ENCODE measurements around the gene MAP2K1.
"Not testable (repeated sequence)": the region's sequence is repeated elsewhere in the genome, so short reads cannot be mapped to it uniquely, and the experiment has no call there.

Gene MAP2K1

GRCh38 chr15:66389098-66389858 lies 2.6 kb downstream of the MAP2K1 start:
- peaks cover 9% of the 10 kb centered on the region for H3K79me1 ChIP-seq (replicated peaks; ENCODE audit: low read length, poor library complexity, severe bottlenecking)
- peaks cover 6% of the 10 kb centered on the region for H3K4me1 ChIP-seq (ENCODE audit: control insufficient read depth, insufficient read depth, low read depth, low read length)
- H3K23ac ChIP-seq (ENCODE audit: low read length in 2 of 2), result no peak overlapping the region
- 98% methylated on average over 8 of the region's 14 CpGs for WGBS
- no peak overlapping the region for H3K4me2 ChIP-seq (ENCODE audit: low read length, poor library complexity, severe bottlenecking)
- H2AK5ac ChIP-seq (ENCODE audit: low read length, severe bottlenecking), result no peak overlapping the region
- no peaks in the 10 kb centered on the region for H3K9me3 ChIP-seq (ENCODE audit: control insufficient read depth, low read length)
- no peaks in the 10 kb centered on the region for H3K27me3 ChIP-seq (ENCODE audit: control insufficient read depth in 1 of 2, insufficient read depth in 1 of 2, low read length in 2 of 2)
- H2BK12ac ChIP-seq (ENCODE audit: low read length in 2 of 2), result no peak overlapping the region
- H3K4ac ChIP-seq (ENCODE audit: low read depth in 1 of 2, low read length in 2 of 2), result no peak overlapping the region
- no peak overlapping the region for H3K4me3 ChIP-seq (ENCODE audit: insufficient read depth in 1 of 2, low read depth in 1 of 2, low read length in 2 of 2)
- peaks cover 0 to 8% of the 10 kb centered on the region in 2 experiments for H3K36me3 ChIP-seq (ENCODE audit: control insufficient read depth in 1 of 2, insufficient read depth in 2 of 2, low read depth in 1 of 2, low read length in 2 of 2)
- no peak overlapping the region for H4K91ac ChIP-seq (ENCODE audit: low read length)
- H2BK15ac ChIP-seq (ENCODE audit: low read depth, poor library complexity, severe bottlenecking), result no peak overlapping the region
- H2BK5ac ChIP-seq (ENCODE audit: low read depth, low read length, poor library complexity, severe bottlenecking), result no peak overlapping the region
- no peak overlapping the region for H2BK120ac ChIP-seq (ENCODE audit: low read depth, low read length)
- no peak overlapping the region for H3K14ac ChIP-seq (ENCODE audit: low read length in 2 of 2)
- no peak for DNase-seq
- H3K18ac ChIP-seq (ENCODE audit: low read depth in 1 of 2, low read length in 2 of 2), result no peak overlapping the region
- no peak overlapping the region for H3K27ac ChIP-seq (ENCODE audit: low read length, poor library complexity, severe bottlenecking)
- no peak overlapping the region for H4K8ac ChIP-seq (ENCODE audit: low read length)
- H2AFZ ChIP-seq (ENCODE audit: low read depth, low read length), result no peak overlapping the region
- no peak overlapping the region for H3K9ac ChIP-seq (ENCODE audit: low read length)

- Histone ChIP-seq H3K4me3 (ENCODE audit: insufficient read depth in 1 of 2, low read depth in 1 of 2, low read length in 2 of 2) (no peak overlapping the region), H2AK5ac (ENCODE audit: low read length, severe bottlenecking) (no peak overlapping the region), H3K18ac (ENCODE audit: low read depth in 1 of 2, low read length in 2 of 2) (no peak overlapping the region), H3K4ac (ENCODE audit: low read depth in 1 of 2, low read length in 2 of 2) (no peak overlapping the region), H2BK12ac (ENCODE audit: low read length in 2 of 2) (no peak overlapping the region), H2AFZ (ENCODE audit: low read depth, low read length) (no peak overlapping the region), H3K14ac (ENCODE audit: low read length in 2 of 2) (no peak overlapping the region), H3K4me2 (ENCODE audit: low read length, poor library complexity, severe bottlenecking) (no peak overlapping the region), H3K9ac (ENCODE audit: low read length) (no peak overlapping the region), H3K79me1 (replicated peaks; ENCODE audit: low read length, poor library complexity, severe bottlenecking) (peaks cover 9% of the 10 kb centered on the region), H4K91ac (ENCODE audit: low read length) (no peak overlapping the region), H2BK15ac (ENCODE audit: low read depth, poor library complexity, severe bottlenecking) (no peak overlapping the region), H3K36me3 (ENCODE audit: control insufficient read depth in 1 of 2, insufficient read depth in 2 of 2, low read depth in 1 of 2, low read length in 2 of 2) (peaks cover 0 to 12% of the 10 kb centered on the region in 2 experiments), H3K9me3 (ENCODE audit: control insufficient read depth, low read length) (no peaks in the 10 kb centered on the region), H3K23ac (ENCODE audit: low read length in 2 of 2) (no peak overlapping the region), H2BK120ac (ENCODE audit: low read depth, low read length) (no peak overlapping the region), H2BK5ac (ENCODE audit: low read depth, low read length, poor library complexity, severe bottlenecking) (no peak overlapping the region), H3K27ac (ENCODE audit: low read length, poor library complexity, severe bottlenecking) (no peak overlapping the region), H4K8ac (ENCODE audit: low read length) (no peak overlapping the region), H3K27me3 (ENCODE audit: control insufficient read depth in 1 of 2, insufficient read depth in 1 of 2, low read length in 2 of 2) (no peaks in the 10 kb centered on the region), H3K4me1 (ENCODE audit: control insufficient read depth, insufficient read depth, low read depth, low read length) (peaks cover 6% of the 10 kb centered on the region)
- no peak for DNase-seq
Measured at GRCh38 chr15:66389859-66390381, 3.2 kb downstream of the MAP2K1 start.

DNA sequence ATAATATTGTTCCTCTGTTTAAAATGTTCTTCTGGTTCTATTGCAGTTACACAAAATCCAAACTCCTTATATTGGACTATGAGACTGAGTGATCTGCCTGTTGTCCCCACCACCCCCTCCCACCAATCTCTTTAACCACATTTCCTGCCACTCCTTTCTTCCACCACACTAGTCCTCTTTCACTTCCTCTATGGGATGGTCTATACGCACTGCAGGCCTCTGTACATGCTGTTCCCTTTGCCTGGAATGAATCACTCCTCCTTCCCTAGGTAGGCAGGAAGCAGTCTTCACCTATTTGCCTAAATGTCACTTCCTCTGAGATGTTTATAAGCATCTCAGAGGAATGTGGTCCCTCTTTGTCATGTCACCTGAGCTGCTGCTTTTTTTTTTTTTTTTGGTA lies 4.0 kb downstream of the MAP2K1 start:
- Histone ChIP-seq H2BK120ac (ENCODE audit: low read depth, low read length) (no peak overlapping the region), H3K4ac (ENCODE audit: low read depth in 1 of 2, low read length in 2 of 2) (no peak overlapping the region), H3K9me3 (ENCODE audit: control insufficient read depth, low read length) (no peaks in the 10 kb centered on the region), H3K4me2 (ENCODE audit: low read length, poor library complexity, severe bottlenecking) (no peak overlapping the region), H2AK5ac (ENCODE audit: low read length, severe bottlenecking) (no peak overlapping the region), H3K18ac (ENCODE audit: low read depth in 1 of 2, low read length in 2 of 2) (no peak overlapping the region), H2AFZ (ENCODE audit: low read depth, low read length) (no peak overlapping the region), H3K79me1 (replicated peaks; ENCODE audit: low read length, poor library complexity, severe bottlenecking) (peaks cover 9% of the 10 kb centered on the region), H3K9ac (ENCODE audit: low read length) (no peak overlapping the region), H3K14ac (ENCODE audit: low read length in 2 of 2) (no peak overlapping the region), H2BK15ac (ENCODE audit: low read depth, poor library complexity, severe bottlenecking) (no peak overlapping the region), H4K91ac (ENCODE audit: low read length) (no peak overlapping the region), H3K4me1 (ENCODE audit: control insufficient read depth, insufficient read depth, low read depth, low read length) (peaks cover 7% of the 10 kb centered on the region), H2BK12ac (ENCODE audit: low read length in 2 of 2) (no peak overlapping the region), H3K27me3 (ENCODE audit: control insufficient read depth in 1 of 2, insufficient read depth in 1 of 2, low read length in 2 of 2) (no peaks in the 10 kb centered on the region), H4K8ac (ENCODE audit: low read length) (no peak overlapping the region), H3K27ac (ENCODE audit: low read length, poor library complexity, severe bottlenecking) (no peak overlapping the region), H3K36me3 (ENCODE audit: control insufficient read depth in 1 of 2, insufficient read depth in 2 of 2, low read depth in 1 of 2, low read length in 2 of 2) (peaks cover 0 to 15% of the 10 kb centered on the region in 2 experiments), H2BK5ac (ENCODE audit: low read depth, low read length, poor library complexity, severe bottlenecking) (no peak overlapping the region), H3K4me3 (ENCODE audit: insufficient read depth in 1 of 2, low read depth in 1 of 2, low read length in 2 of 2) (no peak overlapping the region), H3K23ac (ENCODE audit: low read length in 2 of 2) (no peak overlapping the region)
- no peak for DNase-seq
- WGBS, result 11% methylated on average over 1 of the region's 1 CpG

DNA sequence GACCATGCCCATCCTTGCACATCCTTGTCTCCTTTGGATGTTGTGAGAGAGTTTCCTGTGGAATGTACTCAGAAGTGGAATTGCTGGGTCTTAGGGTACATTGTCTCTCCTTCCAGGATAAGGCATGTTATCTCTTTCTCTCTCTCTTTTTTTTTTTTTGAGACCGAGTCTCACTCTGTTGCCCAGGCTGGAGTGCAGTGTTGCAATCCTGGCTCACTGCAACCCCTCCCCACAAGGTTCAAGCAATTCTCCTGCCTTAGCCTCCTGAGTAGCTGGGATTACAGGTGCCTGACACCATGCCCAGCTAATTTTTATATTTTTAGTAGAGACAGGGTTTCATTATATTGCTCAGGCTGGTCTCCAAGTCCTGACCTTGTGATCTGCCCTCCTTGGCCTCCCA lies 6.3 kb downstream of the MAP2K1 start:
- not testable (repeated sequence) for H3K4ac ChIP-seq (ENCODE audit: low read depth in 1 of 2, low read length in 2 of 2); H3K4me3 ChIP-seq (ENCODE audit: insufficient read depth in 1 of 2, low read depth in 1 of 2, low read length in 2 of 2); H3K27ac ChIP-seq (ENCODE audit: low read length, poor library complexity, severe bottlenecking); H3K9me3 ChIP-seq (ENCODE audit: control insufficient read depth, low read length); H2AK5ac ChIP-seq (ENCODE audit: low read length, severe bottlenecking); DNase-seq; H3K4me1 ChIP-seq (ENCODE audit: control insufficient read depth, insufficient read depth, low read depth, low read length); H2BK120ac ChIP-seq (ENCODE audit: low read depth, low read length); H3K27me3 ChIP-seq (ENCODE audit: control insufficient read depth in 1 of 2, insufficient read depth in 1 of 2, low read length in 2 of 2); H3K14ac ChIP-seq (ENCODE audit: low read length in 2 of 2); H3K79me1 ChIP-seq (replicated peaks; ENCODE audit: low read length, poor library complexity, severe bottlenecking); H2BK5ac ChIP-seq (ENCODE audit: low read depth, low read length, poor library complexity, severe bottlenecking); H3K18ac ChIP-seq (ENCODE audit: low read depth in 1 of 2, low read length in 2 of 2); H2BK15ac ChIP-seq (ENCODE audit: low read depth, poor library complexity, severe bottlenecking); H4K91ac ChIP-seq (ENCODE audit: low read length); H2BK12ac ChIP-seq (ENCODE audit: low read length in 2 of 2); H4K8ac ChIP-seq (ENCODE audit: low read length); H3K4me2 ChIP-seq (ENCODE audit: low read length, poor library complexity, severe bottlenecking); H3K23ac ChIP-seq (ENCODE audit: low read length in 2 of 2); H3K9ac ChIP-seq (ENCODE audit: low read length); H2AFZ ChIP-seq (ENCODE audit: low read depth, low read length)
- H3K36me3 ChIP-seq (ENCODE audit: control insufficient read depth in 1 of 2, insufficient read depth in 2 of 2, low read depth in 1 of 2, low read length in 2 of 2), result peaks cover 7 to 24% of the 10 kb centered on the region in 2 experiments
- 100% methylated on average over 1 of the region's 1 CpG for WGBS

All from mesenchymal stem cell (in vitro differentiated cells and primary cell).